GM23248 (cell line): ENCODE measurements around the gene METTL21C. TPM values are rescaled to one million over a fixed set of nuclear protein-coding genes. Genes with fewer than 3 reads are reported as not detected.
A peak's percentile ranks its signal among the peaks of the same experiment; 100 is the strongest.

Source experiments
- DNase-seq: peaks from one replicate; pipeline ENCODE4 v3.0.0-alpha.2; 2015
- H2AFZ ChIP-seq: fragments of 200-600 bp; sonication (generic); 2 replicates; pipeline ENCODE4 v1.6.1; 2016; ENCODE audit warnings: antibody characterized with exemption
- H3F3A ChIP-seq: fragments of 200-600 bp; sonication (generic); 2 replicates; pipeline ENCODE4 v1.6.1; 2016; ENCODE audit warnings: mild to moderate bottlenecking, antibody characterized with exemption, mixed run types; ENCODE audit not compliant: insufficient read depth
- H3K27ac ChIP-seq: fragments of 200-600 bp; sonication (generic); 2 replicates; pipeline ENCODE4 v1.5.1; 2016; ENCODE audit warnings: mild to moderate bottlenecking
- H3K27me3 ChIP-seq: fragments of 200-600 bp; sonication (generic); replicated peaks from 2 replicates; pipeline ENCODE4 v1.6.1; 2016; ENCODE audit warnings: mild to moderate bottlenecking; ENCODE audit not compliant: insufficient read depth
- H3K36me3 ChIP-seq: fragments of 200-600 bp; sonication (generic); 2 replicates; pipeline ENCODE4 v1.6.1; 2016; ENCODE audit warnings: low read depth, mild to moderate bottlenecking
- H3K4me1 ChIP-seq: fragments of 200-600 bp; sonication (generic); 2 replicates; pipeline ENCODE4 v1.6.1; 2016; ENCODE audit warnings: mild to moderate bottlenecking; ENCODE audit not compliant: insufficient read depth
- H3K4me2 ChIP-seq: fragments of 200-600 bp; sonication (generic); one replicate; pipeline ENCODE4 v1.6.1; 2016; ENCODE audit warnings: mild to moderate bottlenecking; ENCODE audit not compliant: unreplicated experiment
- H3K4me3 ChIP-seq: fragments of 200-600 bp; sonication (generic); 2 replicates; pipeline ENCODE4 v1.5.1; 2016; ENCODE audit warnings: mild to moderate bottlenecking
- H3K79me2 ChIP-seq: fragments of 200-600 bp; sonication (generic); 2 replicates; pipeline ENCODE4 v1.6.1; 2016; ENCODE audit warnings: mild to moderate bottlenecking; ENCODE audit not compliant: insufficient read depth
- H3K9ac ChIP-seq: fragments of 200-600 bp; sonication (generic); 2 replicates; pipeline ENCODE4 v1.6.1; 2016; ENCODE audit warnings: mild to moderate bottlenecking
- H3K9me2 ChIP-seq: fragments of 200-600 bp; sonication (generic); 2 replicates; pipeline ENCODE4 v1.6.1; 2016; ENCODE audit warnings: mixed run types, mild to moderate bottlenecking, moderate library complexity; ENCODE audit not compliant: insufficient read depth
- H3K9me3 ChIP-seq: fragments of 200-600 bp; sonication (generic); one replicate; pipeline ENCODE4 v1.6.1; 2017; ENCODE audit warnings: low read depth
- H4K20me1 ChIP-seq: fragments of 200-600 bp; sonication (generic); 2 replicates; pipeline ENCODE4 v1.6.0; 2016; ENCODE audit not compliant: insufficient read depth
- EZH2 ChIP-seq: fragments of 200-600 bp; sonication (generic); IDR thresholded peaks from 2 replicates; pipeline ENCODE4 v1.6.1; 2018; ENCODE audit warnings: antibody characterized with exemption, mild to moderate bottlenecking; ENCODE audit not compliant: insufficient read depth, poor library complexity, severe bottlenecking
- EZH2phosphoT487 ChIP-seq: fragments of 200-600 bp; sonication (generic); IDR thresholded peaks from 2 replicates; pipeline ENCODE4 v1.6.1; 2018; ENCODE audit warnings: antibody characterized with exemption, moderate library complexity, mild to moderate bottlenecking, low read depth; ENCODE audit not compliant: insufficient read depth
- WGBS, 2 experiments: methylation state at CpG; one replicate each; pipeline ENCODE4 v1.1.6; 2015 to 2017; ENCODE audit warnings: low lambda C conversion rate in 2 of 2, low coverage in 1 of 2; ENCODE audit errors: missing lambda C conversion rate in 2 of 2; 5-methylcytosine and 5-hydroxymethylcytosine counted together
- in situ Hi-C: fragments of 300-500 bp; cut with MboI; formaldehyde crosslinking; loops from 2 replicates; pipeline ENCODE4 v1.15.0; 2020
- polyA plus RNA-seq: library from polyadenylated mRNA; unstranded; fragments of >200 nt; fragmentation: Nextera tagmentation; extraction: Ambion mirVana; gene quantifications from 2 replicates; pipeline ENCODE4 v1.2.1, GENCODE V29; 2016
- total RNA-seq: library from RNA; depleted of rRNA; stranded (reverse); fragments of >200 nt; shearing (Covaris generic); gene quantifications from 2 replicates; pipeline ENCODE4 v1.2.3, GENCODE V29; 2014

METTL21C gene
- total and polyA plus RNA-seq, 2 experiments from 2014 or later: not detected

- Histone ChIP-seq H3K9ac (no peak overlapping the region), H3K9me2 (no peaks in the 10 kb centered on the region), H3K36me3 (peaks cover 36% of the 10 kb centered on the region; the same call in 1 of the 2 replicates), H3K79me2 (no peaks in the 10 kb centered on the region), H3K4me1 (peaks cover 7% of the 10 kb centered on the region; the same call in 1 of the 2 replicates), H3K27ac (no peak overlapping the region), H3F3A (no peaks in the 10 kb centered on the region), H3K4me3 (no peak overlapping the region), H2AFZ (no peak overlapping the region), H3K27me3 (no peaks in the 10 kb centered on the region), H4K20me1 (no peaks in the 10 kb centered on the region), H3K9me3 (no peaks in the 10 kb centered on the region), H3K4me2 (no peak overlapping the region)
- WGBS, 2 experiments: 56 to 59% methylated on average over 2 of the region's 2 CpGs
- no peak for TF ChIP-seq EZH2
- no peak for TF ChIP-seq EZH2phosphoT487
- DNase-seq: no peak
- in situ Hi-C loops: no loop called here
Measured at GRCh38 chr13:102654756-102655155, 40.1 kb downstream of the METTL21C start.

GRCh38 chr13:102651892-102652291 lies 43.0 kb downstream of the METTL21C start:
- Histone ChIP-seq H3K27me3 (no peaks in the 10 kb centered on the region), H4K20me1 (no peaks in the 10 kb centered on the region), H3F3A (no peaks in the 10 kb centered on the region; the same call in 1 of the 2 replicates), H3K9me3 (no peaks in the 10 kb centered on the region), H3K9ac (no peak overlapping the region), H3K4me2 (no peak overlapping the region), H3K4me3 (no peak overlapping the region), H2AFZ (no peak overlapping the region), H3K9me2 (no peaks in the 10 kb centered on the region), H3K4me1 (peaks cover 7% of the 10 kb centered on the region; the same call in 1 of the 2 replicates), H3K36me3 (peaks cover 31% of the 10 kb centered on the region), H3K79me2 (no peaks in the 10 kb centered on the region), H3K27ac (no peak overlapping the region)
- 95 to 98% methylated on average over 5 of the region's 5 CpGs for WGBS, 2 experiments
- in situ Hi-C loops: no loop called here
- TF ChIP-seq EZH2phosphoT487 (no peak), EZH2 (no peak)
- DNase-seq: no peak

GRCh38 chr13:102651392-102651791 lies 43.5 kb downstream of the METTL21C start:
- no peaks in the 10 kb centered on the region; the same call in 1 of the 2 replicates for H3F3A ChIP-seq
- in situ Hi-C loops: no loop called here
- DNase-seq: peak; percentile 54
- no peak overlapping the region for H3K4me3 ChIP-seq
- H3K27ac ChIP-seq: no peak overlapping the region
- no peak overlapping the region for H2AFZ ChIP-seq
- no peak overlapping the region for H3K4me2 ChIP-seq
- H3K4me1 ChIP-seq: peaks cover 7% of the 10 kb centered on the region; the same call in 1 of the 2 replicates
- no peak for TF ChIP-seq EZH2
- TF ChIP-seq EZH2phosphoT487: no peak
- no peaks in the 10 kb centered on the region for H4K20me1 ChIP-seq
- H3K36me3 ChIP-seq: peaks cover 33% of the 10 kb centered on the region
- H3K9me2 ChIP-seq: no peaks in the 10 kb centered on the region
- H3K9me3 ChIP-seq: no peaks in the 10 kb centered on the region
- no peaks in the 10 kb centered on the region for H3K79me2 ChIP-seq
- no peaks in the 10 kb centered on the region for H3K27me3 ChIP-seq
- no peak overlapping the region for H3K9ac ChIP-seq

GRCh38 chr13:102650444-102650843 lies 44.4 kb downstream of the METTL21C start:
- in situ Hi-C loops: no loop called here
- no peaks in the 10 kb centered on the region for H3K9me2 ChIP-seq

GRCh38 chr13:102648046-102648445 lies 46.8 kb downstream of the METTL21C start:
- H3K9me2 ChIP-seq: no peaks in the 10 kb centered on the region
- TF ChIP-seq EZH2phosphoT487 (no peak), EZH2 (no peak)
- H3K27me3 ChIP-seq: no peaks in the 10 kb centered on the region
- H3K4me2 ChIP-seq: no peak overlapping the region
- 97 to 98% methylated on average over 3 of the region's 3 CpGs for WGBS, 2 experiments
- in situ Hi-C loops: no loop called here
- H2AFZ ChIP-seq: no peak overlapping the region
- peaks cover 7% of the 10 kb centered on the region; the same call in 1 of the 2 replicates for H3K4me1 ChIP-seq
- no peaks in the 10 kb centered on the region for H3K79me2 ChIP-seq
- no peaks in the 10 kb centered on the region; the same call in 1 of the 2 replicates for H3F3A ChIP-seq
- H3K9ac ChIP-seq: no peak overlapping the region
- no peak overlapping the region for H3K4me3 ChIP-seq
- H4K20me1 ChIP-seq: no peaks in the 10 kb centered on the region
- no peaks in the 10 kb centered on the region for H3K9me3 ChIP-seq
- H3K27ac ChIP-seq: no peak overlapping the region
- DNase-seq: no peak
- peaks cover 53% of the 10 kb centered on the region for H3K36me3 ChIP-seq

More at GRCh38 chr13:102650444-102650843, 44.4 kb downstream of the METTL21C start:
- Histone ChIP-seq H2AFZ (no peak overlapping the region), H3K9me3 (no peaks in the 10 kb centered on the region), H3K4me2 (no peak overlapping the region), H3K9ac (no peak overlapping the region), H3K27me3 (no peaks in the 10 kb centered on the region), H3K79me2 (no peaks in the 10 kb centered on the region), H3K4me1 (peaks cover 7% of the 10 kb centered on the region; the same call in 1 of the 2 replicates), H4K20me1 (no peaks in the 10 kb centered on the region), H3K36me3 (peaks cover 33% of the 10 kb centered on the region), H3K4me3 (no peak overlapping the region), H3F3A (no peaks in the 10 kb centered on the region; the same call in 1 of the 2 replicates), H3K27ac (no peak overlapping the region)
- 92 to 94% methylated on average over 3 of the region's 3 CpGs for WGBS, 2 experiments
- DNase-seq: no peak
- no peak for TF ChIP-seq EZH2
- no peak for TF ChIP-seq EZH2phosphoT487
